Endothelial cell (in vitro differentiated cells): Measurements from ENCODE around the gene NRP2. TPM values are rescaled to one million over a fixed set of nuclear protein-coding genes. Genes with fewer than 3 reads are reported as not detected.
A peak's percentile ranks its signal among the peaks of the same experiment; 100 is the strongest.

Experiments used
- DNase-seq: peaks from one replicate; pipeline ENCODE4 v3.0.0; 2021; ENCODE audit warnings: low spot score
- H3K27ac Mint-ChIP-seq: one replicate; pipeline ENCODE4 v1.8.0; 2021; ENCODE audit warnings: mixed read lengths, inconsistent platforms; ENCODE audit not compliant: unreplicated experiment
- H3K27me3 Mint-ChIP-seq: one replicate; pipeline ENCODE4 v1.8.0; 2021; ENCODE audit warnings: mild to moderate bottlenecking, moderate library complexity, mixed read lengths, inconsistent platforms; ENCODE audit not compliant: unreplicated experiment
- H3K36me3 Mint-ChIP-seq: one replicate; pipeline ENCODE4 v1.8.0; 2021; ENCODE audit warnings: mild to moderate bottlenecking, low read depth, mixed read lengths, inconsistent platforms; ENCODE audit not compliant: unreplicated experiment
- H3K4me1 Mint-ChIP-seq: one replicate; pipeline ENCODE4 v1.8.0; 2021; ENCODE audit warnings: mild to moderate bottlenecking, mixed read lengths, inconsistent platforms; ENCODE audit not compliant: unreplicated experiment
- H3K4me3 Mint-ChIP-seq: one replicate; pipeline ENCODE4 v1.8.0; 2021; ENCODE audit warnings: mild to moderate bottlenecking, mixed read lengths, inconsistent platforms; ENCODE audit not compliant: unreplicated experiment
- H3K9me3 Mint-ChIP-seq: one replicate; pipeline ENCODE4 v1.8.0; 2021; ENCODE audit warnings: mixed read lengths, inconsistent platforms; ENCODE audit not compliant: unreplicated experiment
- CTCF ChIP-seq: fragments of 200-600 bp; sonication (generic); IDR thresholded peaks from one replicate; pipeline ENCODE4 v1.5.0; 2021; ENCODE audit warnings: antibody characterized with exemption; ENCODE audit not compliant: unreplicated experiment
- total RNA-seq: library from RNA; stranded (reverse); fragmentation: NEBNext Ultra II Directional; extraction: Animal tissue kit (Norgen Biotek cat#: 25700); gene quantifications from one replicate; pipeline ENCODE4 v1.2.1, GENCODE V29; 2021; ENCODE audit not compliant: unreplicated experiment

NRP2 gene
- total RNA-seq, 1 donor from 2014 or later: 258 TPM

- Mint-ChIP-seq H3K27me3 (peaks cover 14% of the 10 kb centered on the region), H3K4me1 (peaks cover 78% of the 10 kb centered on the region), H3K9me3 (no peaks in the 10 kb centered on the region), H3K27ac (peak overlapping the region; percentile 39), H3K4me3 (peak overlapping the region; percentile 24), H3K36me3 (peaks cover 41% of the 10 kb centered on the region)
- DNase-seq: no peak
- no peak for TF ChIP-seq CTCF
Observed at GRCh38 chr2:205702576-205702975, 20.3 kb downstream of the NRP2 start.

- no peak for DNase-seq
- Mint-ChIP-seq H3K27me3 (peaks cover 14% of the 10 kb centered on the region), H3K9me3 (no peaks in the 10 kb centered on the region), H3K4me1 (peaks cover 81% of the 10 kb centered on the region), H3K27ac (peak overlapping the region; percentile 34), H3K36me3 (peaks cover 35% of the 10 kb centered on the region), H3K4me3 (peak overlapping the region; percentile 58)
- no peak for TF ChIP-seq CTCF
Observed at GRCh38 chr2:205703471-205704126, 21.3 kb downstream of the NRP2 start.

GRCh38 chr2:205704127-205704741, 21.9 kb downstream of the NRP2 start:
- H3K36me3 Mint-ChIP-seq: peaks cover 34% of the 10 kb centered on the region
- DNase-seq: no peak
- no peak overlapping the region for H3K4me3 Mint-ChIP-seq
- peaks cover 80% of the 10 kb centered on the region for H3K4me1 Mint-ChIP-seq
- H3K27me3 Mint-ChIP-seq: peaks cover 14% of the 10 kb centered on the region
- TF ChIP-seq CTCF: no peak
- H3K9me3 Mint-ChIP-seq: no peaks in the 10 kb centered on the region
- peak overlapping the region; percentile 89 for H3K27ac Mint-ChIP-seq

GRCh38 chr2:205705511-205706349, 23.4 kb downstream of the NRP2 start:
- Mint-ChIP-seq H3K4me3 (no peak overlapping the region), H3K27ac (peak overlapping the region; percentile 83), H3K27me3 (peaks cover 13% of the 10 kb centered on the region), H3K9me3 (no peaks in the 10 kb centered on the region), H3K4me1 (peaks cover 65% of the 10 kb centered on the region), H3K36me3 (peaks cover 39% of the 10 kb centered on the region)
- TF ChIP-seq CTCF: no peak
- no peak for DNase-seq
